Measurements from ENCODE around the gene BACE1-AS.

BACE1-AS gene

DNA sequence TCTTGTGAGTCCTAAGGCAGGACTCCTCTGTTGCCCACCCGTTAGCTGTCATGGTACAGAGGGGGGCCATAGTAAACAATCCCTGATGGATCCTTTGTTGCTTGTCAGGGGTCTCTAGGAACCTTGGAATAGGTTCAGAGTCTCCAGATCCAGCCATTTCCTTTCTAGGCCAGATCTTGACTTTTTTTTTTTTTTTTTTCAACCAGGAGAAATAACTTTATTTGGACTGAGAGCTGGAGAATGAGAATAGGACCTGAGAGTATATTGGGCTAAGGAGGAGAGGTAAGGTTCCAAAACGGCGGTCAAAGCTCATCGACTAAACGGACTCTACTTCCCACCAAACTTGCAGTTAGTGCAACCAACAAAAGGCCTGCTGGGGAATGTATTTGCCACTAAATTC is 44.3 kb downstream of the BACE1-AS start:
- TF ChIP-seq, protein P1, sequence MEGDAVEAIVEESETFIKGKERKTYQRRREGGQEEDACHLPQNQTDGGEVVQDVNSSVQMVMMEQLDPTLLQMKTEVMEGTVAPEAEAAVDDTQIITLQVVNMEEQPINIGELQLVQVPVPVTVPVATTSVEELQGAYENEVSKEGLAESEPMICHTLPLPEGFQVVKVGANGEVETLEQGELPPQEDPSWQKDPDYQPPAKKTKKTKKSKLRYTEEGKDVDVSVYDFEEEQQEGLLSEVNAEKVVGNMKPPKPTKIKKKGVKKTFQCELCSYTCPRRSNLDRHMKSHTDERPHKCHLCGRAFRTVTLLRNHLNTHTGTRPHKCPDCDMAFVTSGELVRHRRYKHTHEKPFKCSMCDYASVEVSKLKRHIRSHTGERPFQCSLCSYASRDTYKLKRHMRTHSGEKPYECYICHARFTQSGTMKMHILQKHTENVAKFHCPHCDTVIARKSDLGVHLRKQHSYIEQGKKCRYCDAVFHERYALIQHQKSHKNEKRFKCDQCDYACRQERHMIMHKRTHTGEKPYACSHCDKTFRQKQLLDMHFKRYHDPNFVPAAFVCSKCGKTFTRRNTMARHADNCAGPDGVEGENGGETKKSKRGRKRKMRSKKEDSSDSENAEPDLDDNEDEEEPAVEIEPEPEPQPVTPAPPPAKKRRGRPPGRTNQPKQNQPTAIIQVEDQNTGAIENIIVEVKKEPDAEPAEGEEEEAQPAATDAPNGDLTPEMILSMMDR (IDR thresholded peaks at IDR 0.05; ENCODE audit: insufficient read depth, low read depth, low read length, missing control alignments) = no peak
- DNase-seq (ENCODE audit: low read depth) = no peak

DNA sequence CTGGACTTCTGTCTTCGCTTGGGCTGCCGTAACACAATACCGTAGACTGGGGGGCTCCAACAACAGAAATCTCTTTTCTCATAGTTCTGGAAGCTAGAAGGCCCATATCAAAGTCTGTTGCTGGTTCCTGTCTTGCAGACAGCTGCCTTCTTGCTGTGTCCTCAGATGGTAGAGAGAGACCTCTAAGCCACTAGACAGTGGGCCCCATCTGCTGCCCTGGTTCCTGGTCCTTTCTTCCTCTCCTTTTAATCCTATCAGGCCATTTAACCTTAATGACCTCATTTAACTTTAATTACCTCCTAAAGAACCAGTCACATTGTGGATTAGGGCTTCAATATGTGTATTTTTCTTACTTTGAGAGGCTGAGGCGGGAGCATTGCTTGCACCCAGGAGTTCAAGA is 45.9 kb downstream of the BACE1-AS start:
- TF ChIP-seq, protein P1 (IDR thresholded peaks at IDR 0.05; ENCODE audit: insufficient read depth, low read depth, low read length, missing control alignments) = no peak
- no peak overlapping the region for H3K4me3 ChIP-seq (ENCODE audit: low read depth, low read length)
- no peak for DNase-seq (ENCODE audit: low read depth)

More for the DNA sequence above, 44.3 kb downstream of the BACE1-AS start:
- H3K4me3 ChIP-seq (ENCODE audit: low read depth, low read length) = no peak overlapping the region
